NCI-H1417 treated with DMSO at 0.1 percent for 48 hours (cell line): ENCODE measurements around the gene TMEM242.
"Not testable (repeated sequence)": the region's sequence is repeated elsewhere in the genome, so short reads cannot be mapped to it uniquely, and the experiment has no call there.

Experiments used
- DNase-seq: peaks from one replicate; lab custom pipeline; 2025; lab: John Stamatoyannopoulos, UW

TMEM242 gene

DNA sequence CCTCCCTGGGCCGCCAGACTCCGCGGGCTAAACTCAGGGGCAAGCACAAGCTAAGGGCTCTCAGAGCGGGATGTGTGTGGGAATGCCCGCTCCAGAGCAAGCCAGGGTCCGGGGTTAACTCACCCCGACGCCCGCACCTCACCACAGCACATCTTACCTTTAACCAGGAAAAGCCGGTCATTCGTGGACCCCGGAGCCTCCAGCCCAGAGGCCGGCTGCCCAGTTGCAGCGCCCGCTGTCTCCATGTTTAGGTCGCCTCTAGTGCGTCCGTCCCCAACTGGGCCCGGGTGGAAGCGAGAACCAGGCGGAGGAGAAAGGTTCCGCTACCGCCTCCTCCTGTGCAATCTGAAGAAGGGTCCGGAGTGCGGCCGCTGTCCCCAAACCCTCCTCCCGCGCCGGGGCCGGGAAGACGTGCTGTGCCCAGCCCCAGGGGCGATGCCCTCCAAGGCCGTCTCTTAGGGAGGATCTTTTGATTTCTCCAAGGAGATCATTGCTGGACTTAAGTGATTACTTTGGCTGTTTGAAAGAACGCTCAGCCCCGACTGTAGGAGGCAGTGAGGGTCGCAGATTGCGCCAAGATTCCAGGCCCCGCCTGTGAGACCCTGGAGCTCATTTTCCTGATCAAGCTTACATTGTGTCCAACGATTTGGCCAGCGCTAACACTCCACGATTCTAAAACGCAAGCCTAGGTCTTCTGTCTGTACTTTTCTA lies at the start of gene TMEM242:
TMEM242 (minus strand) TSS at position 265 of the 711 bp plus-strand sequence; CDS start at position 245, 20 bp downstream.
- DNase-seq: no peak

DNA sequence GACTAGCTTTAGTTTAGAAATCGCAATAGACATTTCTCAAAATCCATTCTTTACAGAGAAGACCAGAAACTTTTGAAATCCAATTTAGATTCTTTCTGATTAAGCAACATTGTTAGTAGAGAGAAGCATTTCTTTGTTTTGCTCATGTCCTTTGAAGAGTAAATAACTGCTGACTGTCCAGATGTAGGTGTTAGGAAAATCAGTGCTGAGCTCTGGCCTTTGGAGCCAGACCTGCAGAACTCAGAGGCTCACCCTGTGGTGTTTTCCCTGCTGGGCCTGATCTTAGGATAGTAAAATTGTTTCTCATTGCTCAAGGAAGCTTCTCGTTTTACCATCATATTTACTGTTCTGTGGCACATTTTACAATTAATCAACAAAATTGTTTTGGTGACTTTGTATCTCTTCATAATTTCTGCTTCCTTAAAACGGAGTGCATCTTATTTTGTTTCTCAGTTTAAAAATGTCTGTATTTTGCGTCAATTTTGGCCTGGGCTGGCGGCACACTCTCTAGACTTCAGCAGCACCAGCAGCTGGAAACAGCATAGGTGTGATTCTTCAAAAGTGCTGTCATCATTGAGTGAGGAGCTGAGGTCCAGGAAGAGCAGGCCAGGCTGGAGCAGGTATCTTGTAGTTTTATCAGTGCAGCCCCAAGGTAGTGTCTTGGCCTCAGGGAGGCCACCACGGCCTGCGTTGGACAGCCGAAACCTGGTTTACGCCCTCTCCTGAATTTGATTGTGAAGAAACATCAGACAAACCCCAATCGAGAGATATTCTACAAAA lies 49.4 kb upstream of the TMEM242 start:
- DNase-seq: no peak

DNA sequence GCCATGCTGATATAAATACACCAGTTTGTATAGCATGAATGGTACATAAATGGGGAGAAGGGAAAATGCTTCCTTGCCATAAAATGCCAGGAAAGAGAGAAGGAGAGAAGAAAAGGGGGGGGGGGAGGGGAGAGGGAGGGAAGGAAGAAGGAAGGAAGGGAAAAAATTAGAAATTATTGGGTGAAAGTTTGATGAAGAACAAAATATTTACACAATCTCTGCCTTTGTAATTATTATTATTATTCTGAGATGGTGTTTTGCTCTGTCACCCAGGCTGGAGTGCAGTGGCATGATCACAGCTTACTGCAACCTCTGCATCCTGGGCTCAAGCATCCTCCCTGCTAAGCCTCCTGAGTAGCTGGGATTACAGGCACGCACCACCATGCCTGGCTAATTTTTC lies 47.4 kb upstream of the TMEM242 start:
- DNase-seq: no peak

DNA sequence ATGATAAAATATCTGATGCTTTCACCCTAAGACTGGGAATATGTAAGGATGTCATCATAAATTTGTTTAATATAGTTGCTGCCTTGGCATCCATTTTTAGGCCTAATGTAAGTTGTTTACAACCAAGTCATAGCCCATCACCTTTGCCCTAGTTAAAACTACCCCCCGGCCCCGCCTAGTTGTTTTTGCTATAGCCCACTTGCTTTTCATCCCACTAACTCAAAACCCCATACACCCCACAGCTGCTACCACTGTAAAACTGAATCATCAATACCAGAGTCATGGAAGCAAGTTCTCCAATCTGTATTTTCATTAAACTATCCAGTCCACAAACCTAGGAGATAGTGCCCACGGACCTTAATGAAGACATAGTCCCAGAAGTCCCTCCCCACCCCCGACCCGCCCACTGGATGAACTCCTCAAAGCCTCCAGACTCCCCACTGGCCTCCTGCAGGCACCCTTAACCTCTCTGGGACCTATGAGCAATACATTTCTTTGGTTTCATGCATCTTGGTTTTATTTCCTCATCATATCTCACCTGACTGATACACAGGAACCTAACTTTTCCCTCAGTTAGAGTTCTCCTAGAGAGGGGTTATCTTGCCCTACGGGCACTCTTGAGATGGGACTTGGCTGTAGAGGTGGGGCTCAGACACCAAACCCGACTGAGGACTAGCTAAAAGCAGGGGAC lies 45.2 kb upstream of the TMEM242 start:
- DNase-seq: no peak

DNA sequence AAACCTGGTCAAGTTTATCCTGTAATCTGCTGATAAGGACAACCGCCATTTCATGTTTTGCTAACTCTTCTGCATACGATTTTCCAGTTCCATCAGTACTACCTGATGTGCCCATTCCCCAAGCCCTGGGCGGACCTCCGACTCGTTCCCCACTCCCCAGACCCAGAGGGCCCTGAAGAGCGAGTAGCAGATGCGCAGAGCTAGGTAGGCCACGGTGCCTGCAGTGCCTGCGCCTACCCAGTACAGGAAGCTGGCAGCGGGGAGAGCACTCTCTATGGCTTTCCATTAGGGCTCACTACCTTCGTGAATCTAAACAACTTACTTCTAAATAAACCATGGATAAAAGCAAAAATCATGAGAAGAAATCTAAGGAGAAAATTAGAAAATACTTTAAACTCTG lies 43.3 kb upstream of the TMEM242 start:
- DNase-seq: no peak

DNA sequence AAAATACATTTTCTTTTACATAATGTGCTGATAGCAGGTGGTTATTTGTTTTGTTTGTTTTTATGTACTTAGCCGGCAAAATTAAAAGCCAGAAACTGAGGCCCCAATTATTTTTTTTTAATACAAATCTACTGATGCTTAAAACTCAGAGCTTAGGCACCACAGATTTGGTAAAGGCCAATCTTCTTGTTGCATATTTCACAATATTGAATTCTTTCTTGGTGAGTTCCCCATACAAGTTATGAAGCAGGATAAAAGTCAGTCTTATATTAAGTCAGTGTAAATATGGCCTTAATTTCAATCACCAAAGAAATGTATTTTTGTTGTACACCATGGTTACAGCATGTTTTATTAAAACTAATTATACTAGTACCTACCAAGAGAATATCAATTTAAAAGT lies 41.4 kb upstream of the TMEM242 start:
- DNase-seq: no peak

DNA sequence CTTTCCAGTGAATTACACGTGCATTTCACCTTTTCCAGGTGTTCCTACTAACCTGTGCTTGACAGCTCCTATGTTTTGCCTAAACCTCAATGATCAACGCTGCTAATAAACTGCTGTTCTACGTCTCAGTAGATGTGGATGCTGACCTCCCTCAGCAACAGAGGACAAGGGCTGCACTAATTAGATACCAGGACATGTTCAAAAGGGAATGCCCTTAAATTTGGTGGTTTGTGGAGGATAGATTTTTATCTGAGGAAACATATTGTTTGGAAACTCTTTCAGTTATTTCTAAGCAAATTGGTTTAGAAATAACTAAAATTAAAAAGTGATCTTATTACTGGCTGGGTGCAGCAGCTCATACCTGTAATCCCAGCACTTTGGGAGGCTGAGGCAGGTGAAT lies 38.6 kb upstream of the TMEM242 start:
- no peak for DNase-seq

DNA sequence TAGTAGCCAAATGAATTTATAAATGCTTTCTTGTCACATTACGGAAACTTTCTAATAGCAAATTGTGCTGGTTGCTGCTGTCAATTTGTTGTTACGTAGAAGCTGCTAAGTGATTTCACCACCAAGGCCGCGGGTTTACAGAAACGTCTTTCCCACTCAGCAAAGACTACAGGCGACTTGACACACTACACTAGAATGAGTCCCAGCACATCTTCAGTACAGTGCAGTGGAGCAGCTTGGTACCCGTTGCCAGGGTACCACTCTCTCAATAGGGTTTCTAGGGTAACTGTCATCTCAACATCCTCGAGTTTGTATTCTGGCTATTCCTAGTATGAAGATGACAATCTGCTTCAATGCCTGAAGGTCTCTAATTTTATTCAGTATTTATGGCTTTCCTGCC lies 35.0 kb upstream of the TMEM242 start:
- no peak for DNase-seq

DNA sequence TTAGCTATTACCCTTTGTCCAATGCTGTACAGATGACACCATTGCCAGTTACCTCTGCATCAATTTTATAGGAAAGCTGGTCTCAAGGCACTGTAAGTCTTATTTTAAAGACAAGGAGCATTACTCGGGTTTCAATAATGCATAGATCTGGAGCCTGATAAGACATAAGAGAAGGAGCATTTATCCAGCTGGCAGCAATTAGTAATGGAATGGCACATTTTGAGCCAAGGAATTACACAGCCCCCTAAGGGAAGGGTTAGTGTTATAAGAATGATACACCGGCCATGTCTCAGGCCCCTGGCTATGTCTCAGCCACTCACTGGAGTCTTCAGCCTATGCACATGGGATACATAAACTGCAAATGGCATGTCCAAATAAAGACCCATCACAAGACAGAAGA lies 23.1 kb upstream of the TMEM242 start:
- DNase-seq: no peak

DNA sequence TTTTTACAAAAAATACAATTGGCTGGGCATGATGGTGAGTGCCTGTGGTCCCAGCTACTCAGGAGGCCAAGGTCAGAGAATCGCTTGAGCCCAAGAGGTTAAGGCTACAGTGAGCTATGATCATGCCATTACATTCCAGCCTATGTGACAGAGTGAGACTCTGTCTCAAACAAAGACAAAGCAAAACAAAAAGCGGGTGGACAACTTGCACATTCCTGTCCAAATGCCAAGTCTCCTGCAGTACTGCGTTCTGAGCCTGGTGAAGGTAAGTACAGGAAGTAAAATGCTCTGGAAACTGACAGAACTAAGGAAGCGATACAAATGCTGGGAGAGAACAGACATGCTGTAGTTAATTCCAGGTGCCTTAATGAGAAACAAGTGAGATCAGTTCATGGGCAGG lies 20.4 kb upstream of the TMEM242 start:
- no peak for DNase-seq

DNA sequence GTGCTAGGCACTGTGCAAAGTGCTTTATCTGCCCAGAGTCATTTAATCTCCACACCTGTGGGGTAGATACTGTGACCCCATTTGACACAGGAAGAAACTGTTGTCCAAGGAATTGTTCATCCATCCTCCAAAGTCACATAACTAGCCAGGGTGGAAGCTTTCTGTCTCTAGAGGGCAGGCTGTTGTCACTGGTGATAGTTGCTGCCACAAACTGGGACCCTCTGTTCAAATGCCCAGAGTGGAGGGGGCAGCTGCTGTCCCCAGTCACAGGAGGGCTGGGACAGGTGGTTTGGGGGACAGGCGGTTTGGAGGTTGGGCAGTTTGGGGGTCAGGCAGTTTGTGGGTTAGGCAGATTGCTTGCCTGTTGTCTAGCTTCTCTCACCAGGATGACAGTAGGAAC lies 16.1 kb upstream of the TMEM242 start:
- no peak for DNase-seq

DNA sequence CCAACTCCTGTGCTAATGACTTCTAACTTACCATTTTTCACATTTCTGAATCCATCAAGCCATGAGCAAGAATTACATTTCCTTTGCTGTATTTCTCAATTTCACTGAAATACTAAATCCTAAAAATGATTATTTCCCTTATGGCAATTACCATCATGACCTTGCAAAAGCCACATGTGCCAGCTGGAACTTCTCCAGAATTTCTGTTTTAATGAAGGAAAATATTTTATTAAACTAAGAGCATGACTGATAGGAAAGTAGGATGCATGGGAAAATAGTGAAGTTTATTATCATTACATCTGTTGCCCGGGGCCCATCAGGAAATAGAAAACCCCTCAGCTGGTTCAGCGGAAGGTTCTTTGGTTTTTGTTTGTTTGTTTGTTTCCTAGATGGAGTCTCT lies 14.4 kb upstream of the TMEM242 start:
- DNase-seq: no peak

DNA sequence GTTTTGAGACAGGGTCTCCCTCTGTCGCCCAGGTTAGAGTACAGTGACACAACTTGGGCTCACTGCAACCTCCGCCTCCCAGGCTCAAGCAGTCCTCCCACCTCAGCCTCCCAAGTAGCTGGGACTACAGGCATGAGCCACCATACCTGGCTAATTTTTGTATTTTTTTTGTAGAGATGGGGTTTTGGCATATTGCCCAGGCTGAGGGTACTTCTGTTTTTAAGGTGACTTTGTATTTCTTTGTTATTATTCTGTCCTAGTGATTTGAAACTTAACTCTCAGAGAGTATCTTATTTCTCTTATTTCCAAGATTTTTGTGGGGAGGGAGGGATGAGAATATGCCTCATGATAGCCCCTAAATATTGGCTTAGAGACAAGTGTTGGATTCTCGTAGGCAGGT lies 14.0 kb upstream of the TMEM242 start:
- DNase-seq: not testable (repeated sequence)

DNA sequence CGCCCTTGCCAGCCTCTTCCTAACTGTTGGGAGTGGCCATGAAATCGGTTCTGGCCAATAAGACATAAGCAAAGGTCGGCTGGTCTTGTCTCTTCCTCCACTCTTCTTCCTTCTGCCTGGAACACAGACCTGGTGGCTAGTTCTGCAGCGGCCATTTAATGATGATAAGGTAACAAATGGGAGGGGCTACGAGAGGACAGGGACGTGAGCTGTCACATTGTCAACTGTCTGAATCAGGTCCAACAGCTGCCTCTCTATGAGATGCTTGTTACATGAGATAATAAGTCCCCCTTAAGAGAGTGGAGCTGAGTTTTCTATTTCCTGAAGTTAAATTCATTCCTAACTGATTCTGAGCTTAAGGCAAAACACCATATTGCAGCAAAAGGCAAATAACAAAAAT lies 12.5 kb upstream of the TMEM242 start:
- DNase-seq: no peak

DNA sequence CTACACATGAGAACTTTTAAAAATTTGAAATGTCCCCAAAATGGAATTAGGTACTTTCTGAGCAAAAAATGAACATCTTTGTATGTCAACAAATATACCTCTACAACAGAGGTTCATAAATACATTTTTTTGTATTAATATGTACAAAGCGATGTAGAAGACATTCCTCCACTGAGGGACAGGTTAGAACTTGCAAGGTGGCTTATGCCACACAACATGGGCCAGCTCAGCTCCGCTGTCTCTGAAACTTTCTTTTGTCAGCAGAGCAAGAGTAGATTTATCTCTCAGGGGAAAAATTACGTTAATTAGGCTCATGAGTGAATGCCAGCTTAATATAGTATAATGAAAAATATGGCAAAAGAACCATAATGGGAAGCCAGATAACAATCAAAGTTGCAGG lies 10.6 kb upstream of the TMEM242 start:
- no peak for DNase-seq

DNA sequence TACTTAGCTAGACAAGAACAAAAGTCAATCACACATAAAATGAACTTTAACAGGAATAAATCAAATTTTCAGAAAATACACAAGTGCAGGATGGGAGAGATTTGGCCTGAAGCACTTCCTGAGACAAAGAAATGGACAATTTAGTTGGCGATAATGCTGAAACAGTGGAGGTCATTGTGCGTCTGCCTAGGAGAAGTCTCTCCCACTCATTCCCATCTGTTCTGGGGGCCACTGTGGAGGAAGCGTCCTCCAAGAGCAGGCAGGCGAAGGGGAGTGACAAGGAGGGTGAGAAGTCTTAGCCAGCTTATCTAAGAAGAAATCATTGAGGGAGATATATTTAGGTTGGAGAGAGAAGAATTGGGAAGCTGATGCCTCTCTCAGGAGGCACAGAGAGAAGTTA lies 10.2 kb upstream of the TMEM242 start:
- no peak for DNase-seq

DNA sequence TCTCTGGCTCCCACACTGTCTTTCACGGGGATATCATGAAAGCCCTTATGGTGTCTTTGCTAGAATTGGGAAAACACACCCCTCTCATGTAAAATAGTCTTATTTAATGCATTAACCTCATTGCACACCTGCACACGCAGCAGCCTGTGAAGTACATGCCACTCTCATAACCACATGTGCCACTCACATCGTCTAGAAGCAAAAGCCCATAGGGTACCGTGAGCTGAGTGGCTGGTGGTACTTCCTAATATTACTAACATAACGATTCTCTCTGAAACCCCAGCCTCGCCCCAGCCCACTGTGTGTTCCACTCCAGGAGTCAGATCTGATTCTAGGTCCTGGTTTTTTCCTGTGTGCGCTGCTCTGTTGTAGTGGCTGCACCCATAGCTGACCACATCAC lies 9.5 kb upstream of the TMEM242 start:
- no peak for DNase-seq

DNA sequence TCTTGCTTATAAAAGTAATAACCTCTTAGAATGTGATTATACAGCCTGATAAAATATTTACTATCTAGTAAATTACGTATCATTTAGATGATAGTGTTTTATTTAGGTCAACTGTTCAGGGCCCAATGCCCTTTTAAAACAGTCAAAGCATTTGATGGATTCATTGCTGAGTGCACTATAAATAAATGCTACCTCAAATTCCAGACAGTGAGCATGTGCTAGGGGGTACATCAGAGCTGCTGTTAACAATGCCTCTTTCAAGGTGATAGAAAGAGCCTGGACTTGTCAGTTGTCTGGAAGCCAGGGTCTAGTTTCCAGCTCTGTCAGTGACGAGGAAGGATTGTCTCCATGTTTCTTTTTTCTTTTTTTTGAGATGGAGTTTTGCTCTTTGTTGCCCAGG lies 7.5 kb upstream of the TMEM242 start:
- DNase-seq: no peak

DNA sequence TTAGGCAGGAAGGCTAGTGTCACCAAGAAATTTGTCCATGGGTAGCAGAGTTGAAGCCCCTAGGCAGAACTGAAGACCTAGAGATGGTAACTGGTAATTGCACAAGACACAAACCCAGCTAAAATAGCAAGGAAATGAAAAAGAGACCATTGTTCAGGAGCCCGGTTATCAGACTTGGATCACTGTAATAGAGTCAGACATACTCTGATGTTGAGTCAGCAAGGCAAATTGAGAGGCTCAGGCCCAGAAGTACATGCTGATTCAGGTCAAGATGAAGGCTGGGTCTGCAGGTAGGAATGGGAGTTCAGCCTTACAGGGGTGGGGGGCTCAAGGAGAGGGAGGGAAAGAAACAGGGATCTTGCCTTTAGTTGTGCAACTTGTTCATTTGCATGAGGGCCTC lies 6.5 kb upstream of the TMEM242 start:
- DNase-seq: no peak

DNA sequence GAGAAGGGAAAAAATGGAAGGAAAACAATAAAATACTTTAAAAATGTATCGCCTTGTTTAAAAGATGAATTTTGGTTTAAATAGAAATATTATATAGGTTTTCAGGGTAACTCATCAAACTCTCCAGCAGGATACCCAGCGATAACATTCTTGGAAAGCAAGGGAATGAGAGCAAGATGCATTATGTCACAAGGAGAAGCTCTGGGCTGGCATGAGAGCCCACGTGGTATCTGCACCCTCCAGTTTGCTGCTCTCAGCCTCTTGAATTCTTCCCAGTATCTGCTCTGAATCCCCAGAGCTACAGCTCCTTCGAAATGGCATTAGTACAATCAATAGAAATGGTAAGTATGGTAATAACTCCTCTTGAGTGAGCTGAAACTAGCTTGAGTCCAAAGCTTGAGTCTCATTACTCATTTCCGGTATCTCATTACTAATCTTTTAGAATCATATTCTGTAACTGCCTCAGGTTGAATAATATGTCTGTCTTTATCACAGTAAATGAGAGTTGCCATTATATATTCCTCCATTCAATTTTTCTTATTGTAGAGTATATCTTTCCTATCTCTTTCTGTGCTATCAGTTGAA lies 4.9 kb upstream of the TMEM242 start:
- DNase-seq: no peak

DNA sequence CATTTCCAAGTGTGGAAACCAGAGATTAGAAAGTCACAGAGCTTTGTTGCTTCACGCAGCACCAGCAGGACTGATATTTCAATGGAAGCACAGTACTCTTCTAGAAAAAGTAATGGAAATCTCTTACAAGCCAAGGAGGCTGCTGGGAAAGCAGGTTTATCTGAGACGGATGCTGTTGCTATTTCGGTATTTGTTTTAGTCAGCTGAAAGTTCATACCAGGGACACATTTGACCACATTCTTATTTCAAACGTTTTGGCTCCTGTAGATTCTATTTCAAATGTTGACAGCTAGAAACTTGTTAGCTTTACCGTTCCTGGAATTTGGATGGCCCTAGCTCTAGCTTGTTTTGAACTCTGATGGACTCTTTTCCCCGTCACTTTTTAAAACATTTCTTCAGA lies 3.7 kb upstream of the TMEM242 start:
- no peak for DNase-seq

DNA sequence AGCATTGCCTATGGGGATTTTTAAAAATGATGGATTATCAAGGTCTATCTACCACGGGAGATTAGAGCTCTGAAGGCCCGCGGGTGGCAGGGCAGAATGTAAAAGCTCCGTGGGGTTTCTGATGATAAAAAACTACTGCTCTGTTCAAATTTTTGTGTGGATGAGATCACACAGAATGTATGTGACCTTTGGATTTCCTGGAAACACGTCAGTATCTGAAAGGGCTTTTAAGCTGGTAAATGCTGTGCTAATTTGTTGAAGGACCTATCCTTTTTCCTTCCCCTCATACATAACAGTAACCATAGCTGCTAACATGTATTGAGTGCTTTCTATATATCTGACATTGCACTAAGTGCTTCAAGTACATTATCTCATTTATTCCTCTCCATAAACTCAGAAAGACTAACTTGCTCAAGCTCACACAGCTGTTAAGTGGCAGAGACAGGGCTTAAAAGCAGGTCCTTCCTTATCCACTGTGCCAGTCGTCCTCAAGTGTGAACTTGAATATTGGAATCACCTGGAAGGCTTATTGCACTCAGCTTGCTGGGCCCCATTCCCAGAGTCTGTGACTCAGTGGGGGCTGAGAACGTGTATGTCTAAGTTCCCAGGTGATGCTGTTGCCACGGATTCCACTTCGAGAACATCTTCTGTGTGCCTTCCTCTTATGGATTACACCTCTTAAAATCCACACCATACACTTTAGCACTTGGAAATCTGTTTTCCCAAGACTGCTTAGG lies 1.9 kb upstream of the TMEM242 start:
- DNase-seq: no peak
